ENCODE results near the gene ZDHHC8. TPM values are rescaled to one million over a fixed set of nuclear protein-coding genes. Genes with fewer than 3 reads are reported as not detected.

The ZDHHC8 gene
- total RNA-seq, 1 donor from 2014 or later = 42.4 TPM

- Histone ChIP-seq H3K4me1 (no peaks in the 10 kb centered on the region), H3K27me3 (ENCODE audit: low read depth) (no peaks in the 10 kb centered on the region), H3K36me3 (peaks cover 32% of the 10 kb centered on the region), H3K9me3 (replicated peaks) (no peaks in the 10 kb centered on the region), H3K4me3 (no peak overlapping the region), H3K27ac (replicated peaks) (no peak overlapping the region)
- TF ChIP-seq CTCF (IDR thresholded peaks at IDR 0.05; ENCODE audit: borderline replicate concordance) = no peak
- intact Hi-C loops (cut with micrococcal nuclease) = no loop called here
- DNase-seq = no peak
Observed at GRCh38 chr22:20145206-20145831, 13.7 kb downstream of the ZDHHC8 start.

DNA sequence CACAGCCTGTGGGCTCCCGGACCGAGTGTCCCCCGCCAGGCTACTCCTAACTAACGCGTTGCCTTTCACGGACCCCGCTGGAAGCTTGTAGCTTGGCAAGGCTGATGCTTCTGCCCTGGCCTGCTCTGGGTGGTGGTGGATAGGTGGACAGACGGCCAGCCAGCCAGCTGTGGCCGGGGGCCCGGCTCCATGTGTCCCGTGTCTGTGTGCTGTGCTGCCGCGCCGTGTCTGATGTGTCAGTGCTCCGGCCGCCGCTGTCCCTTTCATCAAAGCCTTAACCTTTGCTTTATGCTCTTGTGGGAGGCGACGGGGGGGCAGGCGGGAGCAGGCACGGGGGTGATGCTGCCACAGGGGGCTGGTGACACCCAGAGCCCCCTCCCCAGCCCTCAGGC is 14.2 kb downstream of the ZDHHC8 start:
- DNase-seq = no peak
- H3K36me3 ChIP-seq = peaks cover 28% of the 10 kb centered on the region
- H3K9me3 ChIP-seq (replicated peaks) = no peaks in the 10 kb centered on the region
- H3K27ac ChIP-seq (replicated peaks) = no peak overlapping the region
- H3K4me3 ChIP-seq = no peak overlapping the region
- no peaks in the 10 kb centered on the region for H3K4me1 ChIP-seq
- H3K27me3 ChIP-seq (ENCODE audit: low read depth) = no peaks in the 10 kb centered on the region
- TF ChIP-seq CTCF (IDR thresholded peaks at IDR 0.05; ENCODE audit: borderline replicate concordance) = no peak
- intact Hi-C loops (cut with micrococcal nuclease) = no loop called here

- Histone ChIP-seq H3K9me3 (replicated peaks) (no peaks in the 10 kb centered on the region), H3K27me3 (ENCODE audit: low read depth) (no peaks in the 10 kb centered on the region), H3K27ac (replicated peaks) (no peak overlapping the region), H3K36me3 (peaks cover 25% of the 10 kb centered on the region), H3K4me1 (no peaks in the 10 kb centered on the region), H3K4me3 (no peak overlapping the region)
- no peak for DNase-seq
- intact Hi-C loops (cut with micrococcal nuclease) = no loop called here
- TF ChIP-seq CTCF (IDR thresholded peaks at IDR 0.05; ENCODE audit: borderline replicate concordance) = no peak
Observed at GRCh38 chr22:20146777-20147176, 15.2 kb downstream of the ZDHHC8 start.

GRCh38 chr22:20147237-20147988 is 15.8 kb downstream of the ZDHHC8 start:
- DNase-seq = no peak
- H3K36me3 ChIP-seq = peaks cover 25% of the 10 kb centered on the region
- no peak overlapping the region for H3K27ac ChIP-seq (replicated peaks)
- no peak for TF ChIP-seq CTCF (IDR thresholded peaks at IDR 0.05; ENCODE audit: borderline replicate concordance)
- no peak overlapping the region for H3K4me3 ChIP-seq
- no peaks in the 10 kb centered on the region for H3K4me1 ChIP-seq
- no peaks in the 10 kb centered on the region for H3K27me3 ChIP-seq (ENCODE audit: low read depth)
- intact Hi-C loops (cut with micrococcal nuclease) = no loop called here
- no peaks in the 10 kb centered on the region for H3K9me3 ChIP-seq (replicated peaks)

- intact Hi-C loops (cut with micrococcal nuclease) = no loop called here
- Histone ChIP-seq H3K27me3 (ENCODE audit: low read depth) (no peaks in the 10 kb centered on the region), H3K9me3 (replicated peaks) (no peaks in the 10 kb centered on the region), H3K36me3 (peaks cover 22% of the 10 kb centered on the region), H3K4me1 (no peaks in the 10 kb centered on the region), H3K27ac (replicated peaks) (no peak overlapping the region), H3K4me3 (no peak overlapping the region)
- DNase-seq = no peak
- TF ChIP-seq CTCF (IDR thresholded peaks at IDR 0.05; ENCODE audit: borderline replicate concordance) = no peak
Observed at GRCh38 chr22:20148414-20148813, 16.8 kb downstream of the ZDHHC8 start.

All from left ventricle myocardium inferior (tissue), 1 donor.